ENCODE measurements around the gene MAPK8. TPM values are rescaled to one million over a fixed set of nuclear protein-coding genes. Genes with fewer than 3 reads are reported as not detected.
A peak's percentile ranks its signal among the peaks of the same experiment; 100 is the strongest.

Gene MAPK8
- total and polyA plus RNA-seq, 9 of the 15 experiments (the other 6 are each of a cell fraction or from before 2014, with no cell fraction given): 6.4 to 159 (median 71.0) TPM

DNA sequence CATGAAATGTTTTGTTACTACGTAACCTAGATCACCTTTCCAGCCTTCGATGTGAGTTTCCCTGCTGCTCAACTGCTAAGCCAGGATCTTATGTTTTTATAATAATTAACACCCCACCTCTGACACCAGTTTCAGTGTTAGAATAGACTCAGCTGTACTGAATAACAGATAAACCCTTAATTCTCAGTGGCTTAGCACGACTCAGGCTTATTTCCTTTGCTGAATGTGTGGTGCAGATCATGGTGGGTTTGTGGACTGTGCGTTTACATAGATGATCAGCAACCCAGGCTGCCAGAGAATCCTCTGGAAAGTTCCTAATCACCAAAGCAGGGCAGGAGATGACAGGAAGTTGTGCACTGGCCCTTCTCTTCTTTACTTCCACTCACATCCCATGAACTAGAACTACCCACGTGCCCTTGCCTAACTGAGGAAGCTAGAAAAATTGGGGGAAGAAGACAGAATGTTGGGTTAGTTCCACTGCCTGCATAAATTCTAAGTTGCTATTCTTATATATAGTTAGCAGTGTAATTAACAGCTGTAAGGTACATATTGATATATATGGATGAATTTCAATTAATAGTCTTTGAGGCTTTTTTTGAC lies 111.8 kb downstream of the MAPK8 start (continued):
- TF ChIP-seq, protein P1, sequence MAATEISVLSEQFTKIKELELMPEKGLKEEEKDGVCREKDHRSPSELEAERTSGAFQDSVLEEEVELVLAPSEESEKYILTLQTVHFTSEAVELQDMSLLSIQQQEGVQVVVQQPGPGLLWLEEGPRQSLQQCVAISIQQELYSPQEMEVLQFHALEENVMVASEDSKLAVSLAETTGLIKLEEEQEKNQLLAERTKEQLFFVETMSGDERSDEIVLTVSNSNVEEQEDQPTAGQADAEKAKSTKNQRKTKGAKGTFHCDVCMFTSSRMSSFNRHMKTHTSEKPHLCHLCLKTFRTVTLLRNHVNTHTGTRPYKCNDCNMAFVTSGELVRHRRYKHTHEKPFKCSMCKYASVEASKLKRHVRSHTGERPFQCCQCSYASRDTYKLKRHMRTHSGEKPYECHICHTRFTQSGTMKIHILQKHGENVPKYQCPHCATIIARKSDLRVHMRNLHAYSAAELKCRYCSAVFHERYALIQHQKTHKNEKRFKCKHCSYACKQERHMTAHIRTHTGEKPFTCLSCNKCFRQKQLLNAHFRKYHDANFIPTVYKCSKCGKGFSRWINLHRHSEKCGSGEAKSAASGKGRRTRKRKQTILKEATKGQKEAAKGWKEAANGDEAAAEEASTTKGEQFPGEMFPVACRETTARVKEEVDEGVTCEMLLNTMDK (IDR thresholded peaks at IDR 0.05; ENCODE audit: borderline replicate concordance, insufficient read depth, low read depth, low read length, poor library complexity, severe bottlenecking): no peak
- no peak for TF ChIP-seq NFE2L1 (tag; IDR thresholded peaks at IDR 0.05; ENCODE audit: borderline replicate concordance, low read depth)
- TF ChIP-seq MTF1 (CRISPR knock-in tag; IDR thresholded peaks at IDR 0.05; ENCODE audit: borderline replicate concordance): no peak
- no peak for TF ChIP-seq NRF1 (conservative IDR thresholded peaks at IDR 0.05 in 1 of 2, IDR thresholded peaks at IDR 0.05 in 1 of 2)

DNA sequence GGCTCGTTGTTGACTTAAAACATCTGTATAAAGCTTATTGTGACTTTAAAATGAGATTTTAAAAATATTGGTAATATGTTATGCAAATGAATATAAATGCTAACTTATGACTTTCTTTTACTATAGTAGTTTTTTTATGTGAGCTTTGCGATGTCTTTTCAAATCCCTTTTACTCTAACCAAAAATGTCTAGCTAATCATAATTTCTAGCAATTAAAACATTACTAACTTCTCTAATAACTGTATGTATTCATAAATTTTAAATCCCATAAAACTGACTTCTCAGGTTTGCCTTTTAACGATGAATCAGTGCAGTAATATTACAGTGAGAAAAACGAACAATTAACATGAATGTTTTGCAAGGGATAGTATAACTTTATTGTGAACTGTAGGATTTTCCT lies 113.2 kb downstream of the MAPK8 start:
- ATAC-seq (no peak), FAIRE-seq (no peak), DNase-seq (ENCODE audit: extremely low read depth in 1 of 4, low spot score in 3 of 4) (no peak)
- no peak overlapping the region for H3K27ac ChIP-seq (ENCODE audit: extremely low read depth, low read depth, low read length)
- TF ChIP-seq JUND (IDR thresholded peaks at IDR 0.05; ENCODE audit: borderline replicate concordance, low read depth, low read length) (no peak), JUND (tag; IDR thresholded peaks at IDR 0.05; ENCODE audit: borderline replicate concordance, low read depth, low read length) (no peak), C11orf30 (IDR thresholded peaks at IDR 0.05; ENCODE audit: low read depth) (0 out of 2 replicates have a peak, but pooled peaks have one; percentile 15), ZNF316 (IDR thresholded peaks at IDR 0.05) (peak; percentile 78), KLF6 (CRISPR knock-in tag; IDR thresholded peaks at IDR 0.05; ENCODE audit: borderline replicate concordance) (no peak), BMI1 (IDR thresholded peaks at IDR 0.05; ENCODE audit: low read length) (no peak)
- H2AFZ ChIP-seq (ENCODE audit: low read depth, low read length): no peak overlapping the region
- ChIA-PET POLR2A (interaction anchor here (1.1 kb wide), 1 partner anchor 13 kb away, joined by 3 read pairs; no protein-coding TSS in a partner anchor), CTCF (ENCODE audit: low intra/inter-chr PET ratio) (no interaction called here)
- in situ Hi-C loops (cut with MboI): no loop called here
- intact Hi-C loops (cut with micrococcal nuclease): loop anchor here (5.0 kb wide), 1 partner anchor 57 kb away; no protein-coding TSS in a partner anchor
- H3K9ac ChIP-seq (ENCODE audit: insufficient read depth in 1 of 2, low read depth in 2 of 2, low read length in 2 of 2): no peak overlapping the region
- BruUV-seq (replicated peaks): no TSS peak
- H3K4me1 ChIP-seq (replicated peaks in 1 of 2; ENCODE audit: control insufficient read depth in 2 of 2, insufficient read depth in 2 of 2, low read length in 2 of 2): peaks cover 0 to 37% of the 10 kb centered on the region in 2 experiments; a peak in 4 of 5 replicates
- H3K9me3 ChIP-seq (replicated peaks; ENCODE audit: control insufficient read depth, insufficient read depth, low read depth, low read length): no peaks in the 10 kb centered on the region
- no peaks in the 10 kb centered on the region for H3K79me2 ChIP-seq (ENCODE audit: control insufficient read depth, insufficient read depth, low read length)
- no peaks in the 10 kb centered on the region for H3K27me3 ChIP-seq (ENCODE audit: control insufficient read depth in 2 of 2, insufficient read depth in 2 of 2, low read length in 2 of 2)
- H3K9me1 ChIP-seq (ENCODE audit: control insufficient read depth, insufficient read depth, low read length): no peaks in the 10 kb centered on the region
- H3K4me2 ChIP-seq (ENCODE audit: insufficient read depth, low read length): no peak overlapping the region
- peaks cover 9% of the 10 kb centered on the region for H3K36me3 ChIP-seq (ENCODE audit: control insufficient read depth, insufficient read depth, low read length)
- no peaks in the 10 kb centered on the region for H4K20me1 ChIP-seq (replicated peaks; ENCODE audit: control insufficient read depth, insufficient read depth, low read length)
- no peak overlapping the region for H3K4me3 ChIP-seq
- WGBS (ENCODE audit: insufficient coverage, low coverage, missing lambda C conversion rate): 76% methylated on average over 4 of the region's 4 CpGs

All from K562 (cell line).